Lower lobe of right lung (tissue), 2 donors: ENCODE results near the gene MYCBPAP. TPM values are rescaled to one million over a fixed set of nuclear protein-coding genes. Genes with fewer than 3 reads are reported as not detected.

Experiments used
- ATAC-seq, 2 donors: fragments of 200-7000 bp; cut with Tn5 transposase; one replicate each; pipeline ENCODE4 v1.9.1; 2020 to 2022; ENCODE audit warnings: mild to moderate bottlenecking in 2 of 2, moderate library complexity in 2 of 2
- DNase-seq: peaks from one replicate; pipeline ENCODE4 v3.0.0-alpha.2; 2020
- H3K27ac ChIP-seq: fragments of 200-600 bp; one replicate; pipeline ENCODE4 v1.8.0; 2022
- H3K27me3 ChIP-seq: fragments of 200-600 bp; one replicate; pipeline ENCODE4 v1.8.0; 2022; ENCODE audit warnings: low read depth
- H3K36me3 ChIP-seq: fragments of 200-600 bp; one replicate; pipeline ENCODE4 v1.8.0; 2022; ENCODE audit warnings: mild to moderate bottlenecking
- H3K4me1 ChIP-seq: fragments of 200-600 bp; one replicate; pipeline ENCODE4 v1.8.0; 2022
- H3K4me3 ChIP-seq: fragments of 200-600 bp; one replicate; pipeline ENCODE4 v1.8.0; 2022; ENCODE audit warnings: mild to moderate bottlenecking
- H3K9me3 ChIP-seq: fragments of 200-600 bp; one replicate; pipeline ENCODE4 v1.8.0; 2022
- intact Hi-C: fragments of 100-400 bp; cut with DNase I; formaldehyde crosslinking; loops from one replicate; pipeline ENCODE4 v1.11.0; 2022
- total RNA-seq: library from RNA; stranded (reverse); fragmentation: NEBNext Ultra II Directional; extraction: Animal tissue kit (Norgen Biotek cat#: 25700); gene quantifications from one replicate; pipeline ENCODE4 v1.2.1, GENCODE V29; 2021
- TF ChIP-seq, protein P1 (sequence below): fragments of 200-600 bp; IDR thresholded peaks from one replicate; pipeline ENCODE4 v1.8.0; 2022; ENCODE audit warnings: antibody characterized with exemption, mild to moderate bottlenecking
- donor health status: DM: no; HTN: yes; CAD: no; lungs with severe emphysema.

The MYCBPAP gene
- total RNA-seq, 1 donor from 2014 or later: 3.8 TPM

DNA sequence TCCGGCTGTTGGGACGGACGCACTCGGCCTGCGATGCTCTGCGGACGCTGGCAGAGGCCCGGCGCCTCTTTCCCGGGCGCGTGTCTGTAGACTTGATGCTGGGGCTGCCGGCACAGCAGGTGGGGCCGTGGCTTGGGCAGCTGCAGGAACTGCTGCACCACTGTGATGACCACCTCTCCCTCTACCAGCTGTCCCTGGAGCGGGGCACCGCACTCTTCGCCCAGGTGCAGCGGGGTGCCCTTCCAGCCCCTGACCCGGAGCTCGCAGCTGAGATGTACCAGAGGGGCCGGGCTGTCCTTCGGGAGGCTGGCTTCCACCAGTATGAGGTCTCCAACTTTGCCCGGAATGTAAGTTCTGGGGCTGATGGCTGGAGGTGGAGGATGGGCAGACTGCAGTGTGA lies 26.1 kb upstream of the MYCBPAP start:
- intact Hi-C loops: no loop called here
- no peaks in the 10 kb centered on the region for H3K9me3 ChIP-seq
- H3K4me3 ChIP-seq: no peak overlapping the region
- no peaks in the 10 kb centered on the region for H3K27me3 ChIP-seq
- DNase-seq (peak; percentile 50), ATAC-seq (no peak)
- peaks cover 39% of the 10 kb centered on the region for H3K4me1 ChIP-seq
- TF ChIP-seq, protein P1, sequence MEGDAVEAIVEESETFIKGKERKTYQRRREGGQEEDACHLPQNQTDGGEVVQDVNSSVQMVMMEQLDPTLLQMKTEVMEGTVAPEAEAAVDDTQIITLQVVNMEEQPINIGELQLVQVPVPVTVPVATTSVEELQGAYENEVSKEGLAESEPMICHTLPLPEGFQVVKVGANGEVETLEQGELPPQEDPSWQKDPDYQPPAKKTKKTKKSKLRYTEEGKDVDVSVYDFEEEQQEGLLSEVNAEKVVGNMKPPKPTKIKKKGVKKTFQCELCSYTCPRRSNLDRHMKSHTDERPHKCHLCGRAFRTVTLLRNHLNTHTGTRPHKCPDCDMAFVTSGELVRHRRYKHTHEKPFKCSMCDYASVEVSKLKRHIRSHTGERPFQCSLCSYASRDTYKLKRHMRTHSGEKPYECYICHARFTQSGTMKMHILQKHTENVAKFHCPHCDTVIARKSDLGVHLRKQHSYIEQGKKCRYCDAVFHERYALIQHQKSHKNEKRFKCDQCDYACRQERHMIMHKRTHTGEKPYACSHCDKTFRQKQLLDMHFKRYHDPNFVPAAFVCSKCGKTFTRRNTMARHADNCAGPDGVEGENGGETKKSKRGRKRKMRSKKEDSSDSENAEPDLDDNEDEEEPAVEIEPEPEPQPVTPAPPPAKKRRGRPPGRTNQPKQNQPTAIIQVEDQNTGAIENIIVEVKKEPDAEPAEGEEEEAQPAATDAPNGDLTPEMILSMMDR: no peak
- H3K27ac ChIP-seq: no peak overlapping the region
- peaks cover 48% of the 10 kb centered on the region for H3K36me3 ChIP-seq

DNA sequence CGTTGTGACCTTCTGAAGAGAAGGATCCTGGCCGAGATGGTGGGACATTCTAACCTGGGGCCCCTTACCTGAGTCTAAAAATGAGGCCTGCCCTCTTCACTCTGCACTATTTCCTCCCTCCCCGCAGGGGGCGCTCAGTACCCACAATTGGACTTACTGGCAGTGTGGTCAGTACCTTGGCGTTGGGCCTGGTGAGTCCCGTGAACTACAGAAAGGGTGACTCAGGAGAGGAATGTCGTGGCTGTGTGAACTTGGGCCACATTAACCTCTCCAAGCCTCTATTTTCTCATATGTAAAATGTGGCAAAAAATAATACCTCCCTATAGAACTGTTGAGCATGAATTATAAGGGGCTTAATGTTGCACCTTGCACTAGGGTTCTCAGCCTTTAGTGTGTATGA lies 25.7 kb upstream of the MYCBPAP start:
- DNase-seq (peak; percentile 95), ATAC-seq (peak; percentile 67 to 84)
- H3K4me1 ChIP-seq: peaks cover 39% of the 10 kb centered on the region
- TF ChIP-seq, protein P1: peak; percentile 79
- intact Hi-C loops: no loop called here
- H3K27ac ChIP-seq: peak overlapping the region; percentile 37
- peak overlapping the region; percentile 1 for H3K4me3 ChIP-seq
- H3K27me3 ChIP-seq: no peaks in the 10 kb centered on the region
- peaks cover 51% of the 10 kb centered on the region for H3K36me3 ChIP-seq
- H3K9me3 ChIP-seq: no peaks in the 10 kb centered on the region

DNA sequence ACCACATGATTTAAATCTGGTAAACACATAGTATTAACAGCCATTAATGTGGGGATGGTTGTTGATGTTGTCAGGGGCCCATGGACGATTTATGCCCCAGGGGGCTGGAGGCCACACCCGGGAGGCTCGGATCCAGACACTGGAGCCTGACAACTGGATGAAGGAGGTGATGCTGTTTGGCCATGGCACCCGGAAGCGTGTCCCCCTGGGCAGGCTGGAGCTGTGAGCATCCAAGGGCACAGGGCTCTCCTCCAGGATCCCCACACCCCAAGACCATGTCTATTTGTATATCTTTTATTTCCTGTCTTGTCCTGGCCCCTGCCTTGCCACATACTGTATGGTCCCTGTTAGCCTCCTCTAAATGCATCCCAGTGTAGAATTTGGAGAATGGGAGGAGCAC lies 25.0 kb upstream of the MYCBPAP start:
- intact Hi-C loops: no loop called here
- peaks cover 35% of the 10 kb centered on the region for H3K4me1 ChIP-seq
- DNase-seq (peak; percentile 20), ATAC-seq (no peak)
- H3K9me3 ChIP-seq: no peaks in the 10 kb centered on the region
- TF ChIP-seq, protein P1: no peak
- H3K36me3 ChIP-seq: peaks cover 55% of the 10 kb centered on the region
- no peak overlapping the region for H3K27ac ChIP-seq
- H3K27me3 ChIP-seq: no peaks in the 10 kb centered on the region
- H3K4me3 ChIP-seq: no peak overlapping the region

DNA sequence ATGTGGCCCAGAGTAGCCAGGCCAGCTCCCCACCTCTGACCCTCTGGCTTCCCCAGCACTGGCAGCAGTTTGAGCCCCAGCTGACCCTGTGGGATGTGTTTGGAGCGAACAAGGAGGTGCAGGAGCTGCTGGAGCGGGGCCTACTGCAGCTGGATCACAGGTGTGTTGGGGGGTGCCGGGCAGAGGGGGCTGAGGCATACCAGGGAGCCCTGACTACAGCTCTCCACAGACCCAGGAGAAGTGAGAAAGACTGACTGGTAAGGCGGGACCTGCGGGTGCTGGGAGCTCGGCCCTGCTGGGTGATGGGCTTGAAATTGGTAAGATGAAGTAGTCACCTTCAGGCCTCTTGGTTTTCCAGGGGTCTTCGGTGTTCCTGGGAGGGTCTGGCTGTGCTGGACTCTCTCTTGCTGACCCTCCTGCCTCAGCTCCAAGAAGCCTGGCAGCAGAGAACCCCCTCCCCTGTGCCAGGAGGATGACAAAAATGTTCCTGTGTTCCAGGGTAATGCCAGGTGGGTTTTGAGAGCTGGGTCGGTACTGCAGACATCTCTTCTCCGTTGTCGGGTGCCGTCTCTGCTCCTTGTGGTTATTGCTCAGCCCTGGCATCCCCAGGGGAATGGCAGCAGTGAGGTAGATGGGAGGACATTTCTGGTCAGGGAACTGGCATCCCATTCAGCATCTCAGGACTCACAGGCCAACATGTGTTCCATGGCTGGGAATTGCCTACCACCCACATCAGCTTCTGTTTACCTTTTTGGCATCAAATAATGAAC lies 23.7 kb upstream of the MYCBPAP start:
- no peak overlapping the region for H3K4me3 ChIP-seq
- H3K9me3 ChIP-seq: no peaks in the 10 kb centered on the region
- intact Hi-C loops: no loop called here
- no peaks in the 10 kb centered on the region for H3K27me3 ChIP-seq
- peaks cover 27% of the 10 kb centered on the region for H3K4me1 ChIP-seq
- TF ChIP-seq, protein P1: no peak
- DNase-seq (peak; percentile 21), ATAC-seq (no peak)
- no peak overlapping the region for H3K27ac ChIP-seq
- peaks cover 55% of the 10 kb centered on the region for H3K36me3 ChIP-seq

DNA sequence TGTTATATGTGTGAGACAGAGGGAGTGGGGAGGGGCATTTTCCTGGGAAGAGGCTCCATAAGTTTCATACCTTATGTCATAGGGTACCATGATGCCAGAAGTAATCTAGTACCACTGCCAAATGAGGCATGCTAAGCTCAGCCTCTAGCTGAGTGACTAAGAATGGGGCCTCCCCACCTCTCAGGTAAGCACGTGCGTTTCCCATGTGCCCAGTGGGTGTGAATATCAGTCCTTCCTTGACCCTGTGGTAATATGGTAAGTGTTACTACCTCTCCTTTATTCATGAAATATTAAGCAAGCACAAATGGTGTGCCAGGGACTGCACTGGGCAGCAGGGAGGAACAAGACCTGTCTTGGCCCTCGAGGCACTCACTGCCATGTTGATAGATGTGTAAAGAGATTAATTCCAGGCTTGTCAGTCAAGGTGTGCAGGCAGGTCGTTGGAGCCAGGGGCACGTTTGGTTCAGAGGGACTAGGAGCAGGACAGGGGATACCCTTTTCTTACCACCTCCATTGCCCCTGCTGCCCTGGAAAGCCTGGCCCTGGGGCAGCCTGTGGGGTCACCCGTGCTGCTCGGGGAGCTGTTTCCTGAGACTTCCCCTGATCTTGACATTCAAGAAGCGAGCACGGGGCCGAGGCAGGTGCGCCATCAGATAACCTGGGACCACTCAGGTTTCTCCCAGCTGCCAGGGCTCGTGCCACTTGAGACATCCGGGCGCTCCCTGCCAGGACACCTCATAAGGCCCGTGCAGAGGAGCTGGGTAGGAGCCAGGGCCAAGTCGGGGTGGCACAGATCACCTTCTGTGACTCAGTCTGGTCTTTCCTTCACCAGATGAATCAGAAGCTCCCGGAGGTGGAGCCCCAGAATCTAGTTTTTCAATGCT lies 20.8 kb upstream of the MYCBPAP start:
- TF ChIP-seq, protein P1: no peak
- no peak overlapping the region for H3K4me3 ChIP-seq
- H3K27ac ChIP-seq: no peak overlapping the region
- ATAC-seq (no peak), DNase-seq (no peak)
- H3K27me3 ChIP-seq: no peaks in the 10 kb centered on the region
- intact Hi-C loops: no loop called here
- no peaks in the 10 kb centered on the region for H3K9me3 ChIP-seq
- H3K4me1 ChIP-seq: peaks cover 10% of the 10 kb centered on the region
- H3K36me3 ChIP-seq: peaks cover 41% of the 10 kb centered on the region
